Testis (tissue), 2 donors: Measurements from ENCODE around the gene PIRT.

Experiments
- POLR2A ChIP-seq: fragments of 450-650 bp; IDR thresholded peaks from one replicate; pipeline ENCODE4 v1.6.1; 2017; ENCODE audit warnings: antibody characterized with exemption, mild to moderate bottlenecking, moderate library complexity
- TF ChIP-seq, protein P1 (sequence below), 3 experiments: fragments of 450-650 bp in 2 of 3; fragments of 200-600 bp in 1 of 3; sonication (generic) in 1 of 3; IDR thresholded peaks; one replicate each; pipeline ENCODE4 v1.5.1; 2016 to 2019; ENCODE audit warnings: antibody characterized with exemption in 3 of 3, mild to moderate bottlenecking in 2 of 3, moderate library complexity in 1 of 3

DNA sequence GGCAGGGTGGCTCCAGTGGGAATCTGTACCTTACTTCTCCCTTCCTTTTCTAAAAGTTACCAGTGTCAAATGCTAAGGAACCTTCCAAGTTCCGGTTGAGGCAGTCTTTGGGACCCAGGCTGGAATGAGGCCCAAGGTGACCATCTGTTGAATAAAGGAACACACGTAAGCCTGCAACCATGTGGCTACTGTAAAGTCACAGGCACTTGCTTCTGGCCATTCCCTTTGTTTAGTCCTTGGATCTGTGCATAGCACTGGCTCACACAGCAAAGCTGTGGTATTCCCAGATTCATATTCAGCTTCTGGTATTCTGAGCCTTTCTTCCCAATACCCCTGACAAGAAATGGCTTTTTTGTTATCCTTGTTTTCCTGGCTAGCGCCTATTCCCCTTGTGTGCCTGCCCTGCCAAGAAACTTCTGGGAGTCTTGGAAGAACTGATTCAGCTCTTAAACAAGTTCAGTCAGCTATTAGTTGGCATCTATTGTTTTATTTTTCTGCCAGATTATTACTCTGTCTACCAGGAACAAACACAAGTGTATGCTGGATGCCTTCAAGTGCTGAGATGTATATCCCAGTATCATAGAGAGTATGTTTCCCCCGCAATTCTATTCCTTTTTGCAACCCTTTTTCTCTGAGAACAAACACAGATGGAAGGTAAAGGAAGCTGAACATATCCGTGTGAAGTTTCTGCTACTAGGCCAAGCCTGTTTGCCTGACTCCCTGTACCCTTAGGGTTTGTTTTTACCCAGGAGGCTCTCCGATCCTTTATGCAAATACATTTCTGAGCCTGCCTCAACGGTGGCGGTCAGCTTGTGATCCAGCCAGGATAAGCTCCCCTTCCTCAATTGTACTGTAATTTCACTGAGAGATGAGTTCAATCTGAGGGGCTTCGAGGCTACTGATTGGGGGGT, 47.1 kb downstream of the PIRT start:
- TF ChIP-seq, protein P1, sequence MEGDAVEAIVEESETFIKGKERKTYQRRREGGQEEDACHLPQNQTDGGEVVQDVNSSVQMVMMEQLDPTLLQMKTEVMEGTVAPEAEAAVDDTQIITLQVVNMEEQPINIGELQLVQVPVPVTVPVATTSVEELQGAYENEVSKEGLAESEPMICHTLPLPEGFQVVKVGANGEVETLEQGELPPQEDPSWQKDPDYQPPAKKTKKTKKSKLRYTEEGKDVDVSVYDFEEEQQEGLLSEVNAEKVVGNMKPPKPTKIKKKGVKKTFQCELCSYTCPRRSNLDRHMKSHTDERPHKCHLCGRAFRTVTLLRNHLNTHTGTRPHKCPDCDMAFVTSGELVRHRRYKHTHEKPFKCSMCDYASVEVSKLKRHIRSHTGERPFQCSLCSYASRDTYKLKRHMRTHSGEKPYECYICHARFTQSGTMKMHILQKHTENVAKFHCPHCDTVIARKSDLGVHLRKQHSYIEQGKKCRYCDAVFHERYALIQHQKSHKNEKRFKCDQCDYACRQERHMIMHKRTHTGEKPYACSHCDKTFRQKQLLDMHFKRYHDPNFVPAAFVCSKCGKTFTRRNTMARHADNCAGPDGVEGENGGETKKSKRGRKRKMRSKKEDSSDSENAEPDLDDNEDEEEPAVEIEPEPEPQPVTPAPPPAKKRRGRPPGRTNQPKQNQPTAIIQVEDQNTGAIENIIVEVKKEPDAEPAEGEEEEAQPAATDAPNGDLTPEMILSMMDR (IDR thresholded peaks at IDR 0.05): no peak
- TF ChIP-seq POLR2A: no peak
